Nephron progenitor cell (in vitro differentiated cells): ENCODE results near the gene HOXC6.

Experiments
- DNase-seq: peaks from one replicate; pipeline ENCODE4 v3.0.0; 2021
- H3K27ac Mint-ChIP-seq: 2 replicates; pipeline ENCODE4 v1.8.0; 2021; ENCODE audit warnings: mild to moderate bottlenecking, moderate library complexity, mixed read lengths
- H3K27me3 Mint-ChIP-seq: 2 replicates; pipeline ENCODE4 v1.8.0; 2021; ENCODE audit warnings: mild to moderate bottlenecking, low read depth, mixed read lengths; ENCODE audit not compliant: poor library complexity
- H3K36me3 Mint-ChIP-seq: 2 replicates; pipeline ENCODE4 v1.8.0; 2021; ENCODE audit warnings: low read depth, mixed read lengths
- H3K4me1 Mint-ChIP-seq: 2 replicates; pipeline ENCODE4 v1.8.0; 2021; ENCODE audit warnings: mixed read lengths
- H3K4me3 Mint-ChIP-seq: 2 replicates; pipeline ENCODE4 v1.8.0; 2021; ENCODE audit warnings: mild to moderate bottlenecking, moderate library complexity, mixed read lengths
- H3K9me3 Mint-ChIP-seq: 2 replicates; pipeline ENCODE4 v1.8.0; 2021; ENCODE audit warnings: mild to moderate bottlenecking, moderate library complexity, mixed read lengths
- CTCF ChIP-seq: fragments of 200-600 bp; sonication (generic); IDR thresholded peaks from 2 replicates; pipeline ENCODE4 v1.5.0; 2021; ENCODE audit warnings: antibody characterized with exemption

Gene HOXC6

GRCh38 chr12:53994009-53994263 lies 34.3 kb upstream of the HOXC6 start:
- Mint-ChIP-seq H3K9me3 (no peaks in the 10 kb centered on the region), H3K27ac (peak overlapping the region; percentile 99), H3K4me3 (peak overlapping the region; percentile 98), H3K27me3 (peaks cover 22% of the 10 kb centered on the region), H3K4me1 (peaks cover 57% of the 10 kb centered on the region), H3K36me3 (peaks cover 66% of the 10 kb centered on the region)
- no peak for TF ChIP-seq CTCF
- no peak for DNase-seq

GRCh38 chr12:53994264-53995001 lies 33.8 kb upstream of the HOXC6 start:
- TF ChIP-seq CTCF, result no peak
- H3K9me3 Mint-ChIP-seq, result no peaks in the 10 kb centered on the region
- peak overlapping the region; percentile 99 for H3K27ac Mint-ChIP-seq
- peak; percentile 42 for DNase-seq
- H3K36me3 Mint-ChIP-seq, result peaks cover 61% of the 10 kb centered on the region
- H3K27me3 Mint-ChIP-seq, result peaks cover 22% of the 10 kb centered on the region
- H3K4me1 Mint-ChIP-seq, result peaks cover 53% of the 10 kb centered on the region
- peak overlapping the region; percentile 98 for H3K4me3 Mint-ChIP-seq

DNA sequence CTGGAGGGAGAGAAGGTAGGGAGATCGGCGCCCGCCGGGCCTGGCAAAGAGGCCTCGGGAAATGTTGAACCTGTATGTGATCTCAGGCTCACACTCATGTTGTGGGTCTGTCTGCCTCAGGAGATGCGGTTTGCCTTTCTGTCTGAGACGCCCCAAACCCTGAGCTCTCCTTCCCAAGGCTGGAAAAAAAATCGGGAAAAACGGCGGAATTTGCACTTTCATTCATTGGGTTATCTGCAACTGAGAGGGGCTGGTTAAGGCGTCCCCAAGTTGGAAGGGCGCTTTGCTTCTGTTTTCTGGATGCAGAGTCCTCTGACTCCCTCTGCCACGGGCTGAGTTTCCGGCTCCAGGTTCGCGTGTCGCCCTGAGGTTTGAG lies 33.2 kb upstream of the HOXC6 start:
- Mint-ChIP-seq H3K27me3 (peaks cover 22% of the 10 kb centered on the region), H3K4me3 (peak overlapping the region; percentile 98), H3K9me3 (no peaks in the 10 kb centered on the region), H3K4me1 (peaks cover 47% of the 10 kb centered on the region), H3K27ac (peak overlapping the region; percentile 99), H3K36me3 (peaks cover 60% of the 10 kb centered on the region)
- no peak for TF ChIP-seq CTCF
- DNase-seq, result no peak

DNA sequence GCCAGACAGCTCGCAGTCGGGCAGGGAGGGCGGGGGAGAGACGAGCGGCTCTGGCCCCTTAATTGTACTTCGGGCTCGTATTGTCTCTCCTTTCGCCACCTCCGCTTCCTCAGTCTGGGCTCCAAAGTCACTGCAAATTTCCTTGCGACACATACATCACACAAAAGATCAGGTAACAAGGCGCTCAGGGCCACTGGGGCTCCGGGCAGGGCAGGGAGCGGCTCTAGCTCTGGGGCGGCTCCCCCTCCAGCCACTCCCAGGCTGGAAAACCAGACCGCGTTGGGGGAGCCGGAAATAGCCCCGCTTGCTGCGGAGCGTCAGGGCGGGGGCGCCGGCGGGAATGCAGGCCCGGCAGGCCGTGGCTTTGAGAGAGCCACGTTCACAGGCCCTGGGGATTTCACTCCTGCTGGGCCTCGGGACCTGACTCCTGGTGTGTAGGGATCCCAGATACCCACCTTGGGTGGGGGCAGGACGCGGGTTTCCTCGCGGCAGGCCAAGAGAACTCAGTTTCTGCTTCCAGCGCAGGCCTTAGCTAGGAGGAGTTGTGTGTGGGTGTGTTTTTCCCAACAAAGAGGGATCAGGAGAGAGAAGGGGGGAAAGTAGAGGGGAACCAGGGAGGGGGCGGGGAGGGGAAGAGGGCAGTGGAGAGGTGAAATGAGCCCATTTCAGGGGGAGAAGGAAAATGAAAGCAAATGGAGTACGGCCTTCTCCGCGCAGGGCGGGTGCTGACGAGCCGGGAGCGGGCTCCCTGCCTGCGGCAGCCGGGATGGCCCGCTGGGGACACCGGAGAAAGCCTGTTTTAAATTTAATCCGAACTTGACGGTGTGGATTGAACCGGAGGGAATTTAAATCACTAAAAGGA lies 32.6 kb upstream of the HOXC6 start:
- H3K4me1 Mint-ChIP-seq, result peaks cover 41% of the 10 kb centered on the region
- peaks cover 18% of the 10 kb centered on the region for H3K27me3 Mint-ChIP-seq
- H3K4me3 Mint-ChIP-seq, result peak overlapping the region; percentile 98
- H3K36me3 Mint-ChIP-seq, result peaks cover 56% of the 10 kb centered on the region
- no peak for TF ChIP-seq CTCF
- no peaks in the 10 kb centered on the region for H3K9me3 Mint-ChIP-seq
- H3K27ac Mint-ChIP-seq, result peak overlapping the region; percentile 99
- DNase-seq, result peak; percentile 64

- Mint-ChIP-seq H3K36me3 (peaks cover 53% of the 10 kb centered on the region), H3K4me1 (peaks cover 43% of the 10 kb centered on the region)
Observed at GRCh38 chr12:53996240-53997203, 31.7 kb upstream of the HOXC6 start.

More at GRCh38 chr12:53996240-53997203, 31.7 kb upstream of the HOXC6 start:
- peak; percentile 32 for DNase-seq
- Mint-ChIP-seq H3K27me3 (peaks cover 20% of the 10 kb centered on the region), H3K4me3 (peak overlapping the region; percentile 98), H3K9me3 (no peaks in the 10 kb centered on the region), H3K27ac (peak overlapping the region; percentile 99)
- no peak for TF ChIP-seq CTCF
